ENCODE data around the gene BRIP1.
"Not testable (repeated sequence)": the region's sequence is repeated elsewhere in the genome, so short reads cannot be mapped to it uniquely, and the experiment has no call there.

- not testable (repeated sequence) for TF ChIP-seq TAF1 (IDR thresholded peaks at IDR 0.05; ENCODE audit: borderline replicate concordance, low read depth, low read length); POLR2A (IDR thresholded peaks at IDR 0.05; ENCODE audit: low read depth, low read length); POLR2AphosphoS5 (IDR thresholded peaks at IDR 0.05; ENCODE audit: low read depth, low read length)
Observed at GRCh38 chr17:61677150-61677811, 186.0 kb downstream of the BRIP1 start.
